HepG2 (cell line): ENCODE results near the gene WDR45B. TPM values are rescaled to one million over a fixed set of nuclear protein-coding genes. Genes with fewer than 3 reads are reported as not detected.

ENCODE experiments used
- ATAC-seq: fragments of 200-7000 bp; cut with Tn5 transposase; 3 replicates; pipeline ENCODE4 v1.9.1; 2020; ENCODE audit warnings: mild to moderate bottlenecking, moderate library complexity
- BruUV-seq: library from RNA; stranded (reverse); fragments of 400-500 nt; replicated peaks from 2 replicates; lab custom pipeline; 2021; lab: Mats Ljungman, UMichigan
- CTCF ChIA-PET: fragments of 300-600 bp; formaldehyde crosslinking; extraction: SDS; loops from one replicate; lab custom pipeline; 2021; ENCODE audit warnings: low total read pairs, inconsistent platforms, low intra/inter-chr PET ratio; lab: Yijun Ruan, JAX
- POLR2A ChIA-PET: fragments of 350-600 bp; sonication (Branson Sonifier 250); formaldehyde crosslinking; loops from one replicate; lab custom pipeline; 2020; ENCODE audit warnings: antibody characterized with exemption, inconsistent platforms; lab: Yijun Ruan, JAX
- DNase-seq: peaks from one replicate; pipeline ENCODE4 v3.0.0-alpha.2; 2015; ENCODE audit warnings: low spot score
- FAIRE-seq: peaks from 3 replicates; lab custom pipeline; 2011; peaks lifted over from hg19 to GRCh38; lab: Jason Lieb, UNC
- H2AFZ ChIP-seq: one replicate; pipeline ENCODE4 v1.6.1; 2011; ENCODE audit warnings: low read length, inconsistent platforms
- H3K27ac ChIP-seq: fragments of 300-600 bp; 3 replicates; pipeline ENCODE4 v1.8.0; 2011; ENCODE audit warnings: mixed run types, mild to moderate bottlenecking, mixed read lengths, low read length, inconsistent platforms; ENCODE audit not compliant: insufficient read depth; ENCODE audit errors: extremely low read length
- H3K27me3 ChIP-seq, 2 experiments: fragments of 200-600 bp in 1 of 2; 2 replicates in 1 of 2; 3 replicates in 1 of 2; pipeline versions ENCODE4 v1.6.0 to v1.8.0; 2011; ENCODE audit warnings: low read length in 2 of 2, mild to moderate bottlenecking in 2 of 2, moderate library complexity in 2 of 2, inconsistent platforms in 1 of 2; ENCODE audit not compliant: insufficient read depth in 2 of 2, control insufficient read depth in 1 of 2
- H3K36me3 ChIP-seq, 2 experiments: fragments of 200-600 bp in 1 of 2; replicated peaks in 1 of 2; 2 replicates in 1 of 2; 3 replicates in 1 of 2; pipeline versions ENCODE4 v1.5.1 to v1.8.0; 2011; ENCODE audit warnings: low read length in 2 of 2, inconsistent platforms in 1 of 2; ENCODE audit not compliant: insufficient read depth in 2 of 2, control insufficient read depth in 1 of 2
- H3K4me1 ChIP-seq: 2 replicates; pipeline ENCODE4 v1.5.1; 2012; ENCODE audit warnings: low read length, inconsistent platforms; ENCODE audit not compliant: insufficient read depth
- H3K4me2 ChIP-seq: 2 replicates; pipeline ENCODE4 v1.6.0; 2011; ENCODE audit warnings: low read depth, low read length, inconsistent platforms
- H3K4me3 ChIP-seq, 3 experiments: fragments of 200-600 bp in 1 of 3; sonication (generic), shearing (Covaris generic) in 1 of 3; replicated peaks in 1 of 3; 2 replicates each; pipeline ENCODE4 v1.5.1; 2011 to 2016; ENCODE audit warnings: low read length in 3 of 3, inconsistent platforms in 2 of 3, low read depth in 2 of 3, mild to moderate bottlenecking in 2 of 3, control low read depth in 1 of 3, mixed read lengths in 1 of 3; ENCODE audit not compliant: insufficient read depth in 1 of 3
- H3K79me2 ChIP-seq: one replicate; pipeline ENCODE4 v1.6.1; 2011; ENCODE audit warnings: low read length, inconsistent platforms; ENCODE audit not compliant: insufficient read depth
- H3K9ac ChIP-seq: 2 replicates; pipeline ENCODE4 v1.6.0; 2011; ENCODE audit warnings: mild to moderate bottlenecking, low read depth, low read length, inconsistent platforms; ENCODE audit not compliant: insufficient read depth
- H3K9me3 ChIP-seq: 2 replicates; pipeline ENCODE4 v1.5.1; 2012; ENCODE audit warnings: mild to moderate bottlenecking, low read length
- H4K20me1 ChIP-seq: 2 replicates; pipeline ENCODE4 v1.6.0; 2011; ENCODE audit warnings: inconsistent platforms, mild to moderate bottlenecking, low read length, moderate library complexity; ENCODE audit not compliant: insufficient read depth
- GZF1 ChIP-seq: sonication (generic); formaldehyde crosslinking; IDR thresholded peaks from 2 replicates; pipeline ENCODE4 v1.5.1; 2020; ENCODE audit warnings: mild to moderate bottlenecking, missing genetic modification reagents
- MBD4 ChIP-seq: IDR thresholded peaks from 2 replicates; pipeline ENCODE4 v1.6.1; 2012; ENCODE audit warnings: low read length, inconsistent platforms, borderline replicate concordance
- NFATC3 ChIP-seq: sonication (generic); formaldehyde crosslinking; IDR thresholded peaks from 2 replicates; pipeline ENCODE4 v1.5.1; 2020; ENCODE audit warnings: mild to moderate bottlenecking, missing genetic modification reagents
- NFRKB ChIP-seq: fragments of 450-650 bp; IDR thresholded peaks from 2 replicates; pipeline ENCODE4 v1.6.1; 2017
- PHF20 ChIP-seq: sonication (generic); formaldehyde crosslinking; IDR thresholded peaks from 2 replicates; pipeline ENCODE4 v1.5.0; 2020; ENCODE audit warnings: mild to moderate bottlenecking, missing genetic modification reagents
- ZFX ChIP-seq: sonication (generic); formaldehyde crosslinking; IDR thresholded peaks from 2 replicates; pipeline ENCODE4 v1.4.0; 2020; ENCODE audit warnings: mild to moderate bottlenecking, low read depth, missing genetic modification reagents, moderate library complexity
- ZNF230 ChIP-seq: sonication (generic); formaldehyde crosslinking; IDR thresholded peaks from 2 replicates; pipeline ENCODE4 v1.4.0; 2020; ENCODE audit warnings: mild to moderate bottlenecking, missing genetic modification reagents
- ZNF329 ChIP-seq: sonication (generic); formaldehyde crosslinking; IDR thresholded peaks from 2 replicates; pipeline ENCODE4 v1.9.0; 2021; ENCODE audit warnings: low read depth, mild to moderate bottlenecking, missing genetic modification reagents
- ZNF589 ChIP-seq: sonication (generic); formaldehyde crosslinking; conservative IDR thresholded peaks from 2 replicates; pipeline ENCODE4 v1.8.0; 2022; ENCODE audit warnings: mild to moderate bottlenecking, moderate library complexity, missing genetic modification reagents
- WGBS: methylation state at CpG from one replicate; pipeline ENCODE4 v1.1.6; 2017; ENCODE audit warnings: low lambda C conversion rate; 5-methylcytosine and 5-hydroxymethylcytosine counted together
- in situ Hi-C: cut with HindIII; loops from 2 replicates; pipeline ENCODE4 v1.10.0; 2017; ENCODE audit warnings: low pct_unique_long_range_greater_than_20kb; ENCODE audit not compliant: extremely low pct_ligation_motif_present
- intact Hi-C: fragments of 100-400 bp; cut with micrococcal nuclease; formaldehyde crosslinking; loops from one replicate; pipeline ENCODE4 v1.10.0; 2022; ENCODE audit not compliant: unreplicated experiment
- polyA plus RNA-seq, 8 experiments: library from polyadenylated mRNA; depleted of rRNA in 3 of 8; stranded (reverse) in 7 of 8; unstranded in 1 of 8; fragments of >200 nt; fragmentation: Illumina TruSeq in 4 of 8; extraction: Trizol in 4 of 8; gene quantifications; 2 replicates each; pipeline versions ENCODE4 v1.2.1 to v1.2.3, GENCODE V29; 2011 to 2016; ENCODE audit warnings: low read depth in 4 of 8, missing spikeins in 1 of 8, mixed read lengths in 1 of 8; ENCODE audit not compliant: insufficient read depth in 1 of 8
- total RNA-seq, 5 experiments: library from RNA; depleted of rRNA; stranded (reverse); fragments of >200 nt; fragmentation: Illumina TruSeq; extraction: Trizol; gene quantifications; 2 replicates each; pipeline ENCODE4 v1.2.3, GENCODE V29; 2016; ENCODE audit warnings: low read depth in 1 of 5
- TF ChIP-seq, protein P1 (sequence below): sonication (generic); formaldehyde crosslinking; IDR thresholded peaks from 2 replicates; pipeline ENCODE4 v1.8.0; 2022; ENCODE audit warnings: missing genetic modification reagents, mild to moderate bottlenecking, borderline replicate concordance
- TF ChIP-seq, protein P2 (sequence below): sonication (generic); formaldehyde crosslinking; IDR thresholded peaks from 2 replicates; pipeline ENCODE4 v1.8.0; 2022; ENCODE audit warnings: missing genetic modification reagents, low read depth, mild to moderate bottlenecking, borderline replicate concordance
- TF ChIP-seq, protein P3 (sequence below): sonication (generic); formaldehyde crosslinking; IDR thresholded peaks from 2 replicates; pipeline ENCODE4 v1.5.1; 2020; ENCODE audit warnings: mild to moderate bottlenecking, missing genetic modification reagents, borderline replicate concordance

The WDR45B gene
- total and polyA plus RNA-seq, 2 of the 13 experiments (the other 11 are each of a cell fraction or from before 2014, with no cell fraction given), result 86.2 to 155 TPM

DNA sequence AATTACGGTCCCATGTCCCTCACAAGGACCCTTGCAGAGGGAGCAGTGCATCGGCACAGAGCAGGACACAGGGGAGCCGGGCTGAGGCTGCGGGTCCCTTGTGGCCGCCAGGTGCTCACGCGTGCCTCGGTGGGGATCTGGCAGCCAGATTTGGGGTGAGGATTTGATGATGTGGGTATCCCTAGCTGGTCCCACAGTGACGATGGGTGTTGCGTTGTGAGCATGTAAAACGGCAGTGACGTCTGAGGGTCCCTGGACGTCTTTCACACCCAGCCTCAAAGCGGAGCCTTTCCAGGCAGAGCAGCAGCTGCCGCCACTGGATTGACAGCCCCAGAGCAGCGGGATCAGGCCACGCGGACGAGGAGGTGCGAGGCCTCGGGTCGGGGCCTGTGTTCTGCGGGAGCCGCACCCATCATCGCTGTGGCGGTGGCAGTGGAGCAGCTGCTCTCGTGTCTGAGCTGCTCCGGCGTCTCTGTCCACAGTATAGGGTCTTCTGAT lies 54.6 kb downstream of the WDR45B start (continued):
- TF ChIP-seq ZNF230 (CRISPR knock-in tag) (0 out of 2 replicates have a peak, but pooled peaks have one; percentile 49), ZFX (CRISPR knock-in tag) (no peak)
- TF ChIP-seq, protein P1, sequence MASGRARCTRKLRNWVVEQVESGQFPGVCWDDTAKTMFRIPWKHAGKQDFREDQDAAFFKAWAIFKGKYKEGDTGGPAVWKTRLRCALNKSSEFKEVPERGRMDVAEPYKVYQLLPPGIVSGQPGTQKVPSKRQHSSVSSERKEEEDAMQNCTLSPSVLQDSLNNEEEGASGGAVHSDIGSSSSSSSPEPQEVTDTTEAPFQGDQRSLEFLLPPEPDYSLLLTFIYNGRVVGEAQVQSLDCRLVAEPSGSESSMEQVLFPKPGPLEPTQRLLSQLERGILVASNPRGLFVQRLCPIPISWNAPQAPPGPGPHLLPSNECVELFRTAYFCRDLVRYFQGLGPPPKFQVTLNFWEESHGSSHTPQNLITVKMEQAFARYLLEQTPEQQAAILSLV (CRISPR knock-in tag), result peak; percentile 25; the same call in 1 of the 2 replicates

DNA sequence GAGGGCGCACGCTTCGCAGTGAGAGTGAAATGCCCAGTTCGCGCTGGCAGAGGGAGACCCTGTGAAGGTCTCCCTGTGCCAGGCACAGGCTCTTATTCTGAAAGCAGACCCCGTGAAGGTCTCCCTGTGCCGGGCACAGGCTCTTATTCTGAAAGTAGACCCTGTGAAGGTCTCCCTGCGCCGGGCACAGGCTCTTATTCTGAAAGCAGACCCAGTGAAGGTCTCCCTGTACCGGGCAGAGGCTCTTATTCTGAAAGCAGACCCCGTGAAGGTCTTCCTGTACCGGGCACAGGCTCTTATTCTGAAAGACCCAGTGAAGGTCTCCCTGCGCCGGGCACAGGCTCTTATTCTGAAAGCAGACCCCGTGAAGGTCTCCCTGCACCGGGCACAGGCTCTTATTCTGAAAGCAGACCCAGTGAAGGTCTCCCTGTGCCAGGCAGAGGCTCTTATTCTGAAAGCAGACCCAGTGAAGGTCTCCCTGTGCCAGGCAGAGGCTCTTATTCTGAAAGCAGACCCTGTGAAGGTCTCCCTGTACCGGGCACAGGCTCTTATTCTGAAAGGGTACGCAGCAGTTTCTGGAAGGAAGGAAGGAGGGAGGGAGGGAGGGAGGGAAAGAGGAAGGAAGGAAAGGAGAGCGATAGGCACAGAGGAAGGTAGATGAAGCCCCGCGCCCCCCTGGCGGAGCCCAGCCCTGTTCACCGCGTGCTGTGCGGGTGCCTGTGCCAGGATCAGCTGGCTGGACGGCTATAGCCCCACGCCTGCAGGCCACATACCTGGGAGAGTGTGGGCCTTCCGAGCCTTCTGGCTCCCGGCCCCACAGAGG lies 55.3 kb downstream of the WDR45B start:
- CTCF ChIA-PET, result no interaction called here
- FAIRE-seq (peak; percentile 52), DNase-seq (peak; percentile 87), ATAC-seq (peak; percentile 11)
- BruUV-seq, result no TSS peak
- WGBS, result 42% methylated on average over 22 of the region's 29 CpGs
- peak overlapping the region; percentile 7 to 70 (median 38); a peak in 4 of 6 replicates for H3K4me3 ChIP-seq
- peaks cover 9% of the 10 kb centered on the region; the same call in 1 of the 2 replicates for H4K20me1 ChIP-seq
- no peaks in the 10 kb centered on the region for H3K9me3 ChIP-seq
- no peak overlapping the region for H2AFZ ChIP-seq
- H3K27me3 ChIP-seq, result no peaks in the 10 kb centered on the region
- intact Hi-C loops (no loop called here), in situ Hi-C loops (no loop called here)
- peak overlapping the region; percentile 92 for H3K4me2 ChIP-seq
- no peaks in the 10 kb centered on the region for H3K79me2 ChIP-seq
- peak overlapping the region; percentile 60 for H3K9ac ChIP-seq
- peaks cover 25 to 46% of the 10 kb centered on the region in 2 experiments for H3K36me3 ChIP-seq
- H3K4me1 ChIP-seq, result peaks cover 27% of the 10 kb centered on the region
- peak overlapping the region; percentile 72 for H3K27ac ChIP-seq
- POLR2A ChIA-PET, result interaction anchor here (0.9 to 2.6 kb wide), 2 partner anchors 24 to 74 kb away, joined by 6 to 15 read pairs; partner anchors contain the start of gene FOXK2
- TF ChIP-seq NFRKB (no peak), MBD4 (no peak), ZNF329 (CRISPR knock-in tag) (no peak), GZF1 (CRISPR knock-in tag) (no peak), NFATC3 (CRISPR knock-in tag) (no peak), PHF20 (CRISPR knock-in tag) (no peak), ZNF589 (CRISPR knock-in tag) (peak; percentile 43; the same call in 1 of the 2 replicates)
- TF ChIP-seq, protein P2, sequence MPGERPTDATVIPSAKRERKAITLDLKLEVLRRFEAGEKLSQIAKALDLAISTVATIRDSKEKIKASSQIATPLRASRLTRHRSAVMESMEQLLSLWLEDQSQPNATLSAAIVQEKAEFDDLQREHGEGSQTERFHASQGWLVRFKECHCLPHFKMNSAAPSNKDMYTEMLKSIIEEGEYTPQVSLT (CRISPR knock-in tag), result no peak
- TF ChIP-seq, protein P3, sequence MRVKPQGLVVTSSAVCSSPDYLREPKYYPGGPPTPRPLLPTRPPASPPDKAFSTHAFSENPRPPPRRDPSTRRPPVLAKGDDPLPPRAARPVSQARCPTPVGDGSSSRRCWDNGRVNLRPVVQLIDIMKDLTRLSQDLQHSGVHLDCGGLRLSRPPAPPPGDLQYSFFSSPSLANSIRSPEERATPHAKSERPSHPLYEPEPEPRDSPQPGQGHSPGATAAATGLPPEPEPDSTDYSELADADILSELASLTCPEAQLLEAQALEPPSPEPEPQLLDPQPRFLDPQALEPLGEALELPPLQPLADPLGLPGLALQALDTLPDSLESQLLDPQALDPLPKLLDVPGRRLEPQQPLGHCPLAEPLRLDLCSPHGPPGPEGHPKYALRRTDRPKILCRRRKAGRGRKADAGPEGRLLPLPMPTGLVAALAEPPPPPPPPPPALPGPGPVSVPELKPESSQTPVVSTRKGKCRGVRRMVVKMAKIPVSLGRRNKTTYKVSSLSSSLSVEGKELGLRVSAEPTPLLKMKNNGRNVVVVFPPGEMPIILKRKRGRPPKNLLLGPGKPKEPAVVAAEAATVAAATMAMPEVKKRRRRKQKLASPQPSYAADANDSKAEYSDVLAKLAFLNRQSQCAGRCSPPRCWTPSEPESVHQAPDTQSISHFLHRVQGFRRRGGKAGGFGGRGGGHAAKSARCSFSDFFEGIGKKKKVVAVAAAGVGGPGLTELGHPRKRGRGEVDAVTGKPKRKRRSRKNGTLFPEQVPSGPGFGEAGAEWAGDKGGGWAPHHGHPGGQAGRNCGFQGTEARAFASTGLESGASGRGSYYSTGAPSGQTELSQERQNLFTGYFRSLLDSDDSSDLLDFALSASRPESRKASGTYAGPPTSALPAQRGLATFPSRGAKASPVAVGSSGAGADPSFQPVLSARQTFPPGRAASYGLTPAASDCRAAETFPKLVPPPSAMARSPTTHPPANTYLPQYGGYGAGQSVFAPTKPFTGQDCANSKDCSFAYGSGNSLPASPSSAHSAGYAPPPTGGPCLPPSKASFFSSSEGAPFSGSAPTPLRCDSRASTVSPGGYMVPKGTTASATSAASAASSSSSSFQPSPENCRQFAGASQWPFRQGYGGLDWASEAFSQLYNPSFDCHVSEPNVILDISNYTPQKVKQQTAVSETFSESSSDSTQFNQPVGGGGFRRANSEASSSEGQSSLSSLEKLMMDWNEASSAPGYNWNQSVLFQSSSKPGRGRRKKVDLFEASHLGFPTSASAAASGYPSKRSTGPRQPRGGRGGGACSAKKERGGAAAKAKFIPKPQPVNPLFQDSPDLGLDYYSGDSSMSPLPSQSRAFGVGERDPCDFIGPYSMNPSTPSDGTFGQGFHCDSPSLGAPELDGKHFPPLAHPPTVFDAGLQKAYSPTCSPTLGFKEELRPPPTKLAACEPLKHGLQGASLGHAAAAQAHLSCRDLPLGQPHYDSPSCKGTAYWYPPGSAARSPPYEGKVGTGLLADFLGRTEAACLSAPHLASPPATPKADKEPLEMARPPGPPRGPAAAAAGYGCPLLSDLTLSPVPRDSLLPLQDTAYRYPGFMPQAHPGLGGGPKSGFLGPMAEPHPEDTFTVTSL, result no peak
